GM12891 (cell line): ENCODE data around the gene PNPLA7.

Experiments used
- POLR2A ChIP-seq: IDR thresholded peaks from 2 replicates; pipeline ENCODE4 v1.6.1; 2011; ENCODE audit warnings: low read depth, low read length, control low read depth
- POLR2AphosphoS5 ChIP-seq: IDR thresholded peaks from 2 replicates; pipeline ENCODE4 v1.6.1; 2011; ENCODE audit warnings: low read depth, low read length, control low read depth
- TAF1 ChIP-seq: IDR thresholded peaks from 2 replicates; pipeline ENCODE4 v1.6.1; 2011; ENCODE audit warnings: low read depth, low read length, control low read depth

- no peak for TF ChIP-seq POLR2A
- TF ChIP-seq POLR2AphosphoS5: no peak
- TF ChIP-seq TAF1: no peak
Observed at GRCh38 chr9:137439158-137439714, 111.0 kb downstream of the PNPLA7 start.
